GM12878 (cell line): ENCODE results near the gene PCSK2. TPM values are rescaled to one million over a fixed set of nuclear protein-coding genes. Genes with fewer than 3 reads are reported as not detected.

ENCODE experiments used
- ATAC-seq: fragments of 200-7000 bp; cut with Tn5 transposase; 3 replicates; pipeline ENCODE4 v1.9.1; 2020; ENCODE audit warnings: mild to moderate bottlenecking, moderate library complexity
- BruUV-seq: library from RNA; stranded (reverse); fragments of 400-500 nt; replicated peaks from 2 replicates; lab custom pipeline; 2021; lab: Mats Ljungman, UMichigan
- CTCF ChIA-PET: fragments of 300-600 bp; sonication (Branson Sonifier 250); formaldehyde crosslinking; extraction: SDS; loops from one replicate; lab custom pipeline; 2021; ENCODE audit warnings: inconsistent platforms; lab: Yijun Ruan, JAX
- POLR2A ChIA-PET: fragments of 350-600 bp; formaldehyde crosslinking; extraction: SDS; loops from one replicate; lab custom pipeline; 2021; ENCODE audit warnings: inconsistent platforms; lab: Charles Lee
- RAD21 ChIA-PET: fragments of 300-600 bp; sonication (Branson Sonifier 250); formaldehyde crosslinking; loops from one replicate; lab custom pipeline; 2023; ENCODE audit warnings: antibody characterized with exemption; ENCODE audit not compliant: unreplicated experiment; lab: Charles Lee
- SMC1A ChIA-PET: fragments of 300-600 bp; sonication (Branson Sonifier 250); formaldehyde crosslinking; loops from one replicate; lab custom pipeline; 2023; ENCODE audit not compliant: unreplicated experiment, uncharacterized antibody; lab: Charles Lee
- DNase-seq: peaks from one replicate; pipeline ENCODE4 v3.0.0-alpha.2; 2011; ENCODE audit warnings: low read depth, low spot score
- FAIRE-seq: peaks from 3 replicates; lab custom pipeline; 2011; peaks lifted over from hg19 to GRCh38; lab: Jason Lieb, UNC
- H2AFZ ChIP-seq: 2 replicates; pipeline ENCODE4 v1.6.0; 2011; ENCODE audit warnings: low read depth, low read length, control low read depth; ENCODE audit not compliant: control insufficient read depth
- H3K27ac ChIP-seq: 2 replicates; pipeline ENCODE4 v1.5.1; 2011; ENCODE audit warnings: control low read depth; ENCODE audit not compliant: control insufficient read depth, insufficient read depth
- H3K27me3 ChIP-seq, 2 experiments: replicated peaks in 1 of 2; 2 replicates each; pipeline versions ENCODE4 v1.6.0 to v1.6.1; 2011; ENCODE audit warnings: low read length in 1 of 2; ENCODE audit not compliant: control insufficient read depth in 2 of 2, insufficient read depth in 2 of 2
- H3K36me3 ChIP-seq, 2 experiments: 2 replicates each; pipeline ENCODE4 v1.5.1; 2011; ENCODE audit warnings: low read length in 1 of 2; ENCODE audit not compliant: control insufficient read depth in 2 of 2, insufficient read depth in 2 of 2
- H3K4me1 ChIP-seq: 2 replicates; pipeline ENCODE4 v1.6.1; 2011; ENCODE audit warnings: mild to moderate bottlenecking, low read length, moderate library complexity, mixed read lengths; ENCODE audit not compliant: control insufficient read depth, insufficient read depth
- H3K4me2 ChIP-seq: 2 replicates; pipeline ENCODE4 v1.6.0; 2011; ENCODE audit warnings: control low read depth; ENCODE audit not compliant: control insufficient read depth, insufficient read depth
- H3K4me3 ChIP-seq: fragments of 200-600 bp; sonication (generic); 2 replicates; pipeline ENCODE4 v1.5.1; 2016
- H3K79me2 ChIP-seq: 2 replicates; pipeline ENCODE4 v1.6.0; 2011; ENCODE audit warnings: low read length; ENCODE audit not compliant: control insufficient read depth, insufficient read depth
- H3K9ac ChIP-seq: 2 replicates; pipeline ENCODE4 v1.8.0; 2011; ENCODE audit warnings: low read length, control low read depth, mixed read lengths; ENCODE audit not compliant: control insufficient read depth, insufficient read depth
- H3K9me3 ChIP-seq: replicated peaks from 3 replicates; pipeline ENCODE4 v1.5.1; 2011; ENCODE audit warnings: mild to moderate bottlenecking, low read length; ENCODE audit not compliant: control insufficient read depth, insufficient read depth
- H4K20me1 ChIP-seq: 2 replicates; pipeline ENCODE4 v1.6.0; 2011; ENCODE audit not compliant: control insufficient read depth, insufficient read depth
- ASH2L ChIP-seq: fragments of 300-600, 200-600 bp; sonication (generic); IDR thresholded peaks from 2 replicates; pipeline ENCODE4 v1.6.1; 2017; ENCODE audit warnings: low read depth, mild to moderate bottlenecking, borderline replicate concordance
- CHD2 ChIP-seq: IDR thresholded peaks from 2 replicates; pipeline ENCODE4 v1.6.1; 2011; ENCODE audit warnings: low read depth, low read length, improper control_type of control experiment, borderline replicate concordance
- HDAC2 ChIP-seq: fragments of 200-600 bp; sonication (generic); IDR thresholded peaks from 2 replicates; pipeline ENCODE4 v1.6.1; 2017
- KAT2A ChIP-seq: conservative IDR thresholded peaks from 2 replicates; pipeline ENCODE4 v1.6.1; 2011; ENCODE audit warnings: low read depth, low read length; ENCODE audit not compliant: control insufficient read depth
- RB1 ChIP-seq: fragments of 450-650 bp; formaldehyde crosslinking; IDR thresholded peaks from 2 replicates; pipeline ENCODE4 v1.6.1; 2017; ENCODE audit warnings: mild to moderate bottlenecking, borderline replicate concordance
- SMAD1 ChIP-seq: fragments of 450-650 bp; IDR thresholded peaks from 2 replicates; pipeline ENCODE4 v1.6.1; 2018; ENCODE audit warnings: mild to moderate bottlenecking, low read depth; ENCODE audit not compliant: partially characterized antibody
- SMC3 ChIP-seq: IDR thresholded peaks from 2 replicates; pipeline ENCODE4 v1.6.1; 2011; ENCODE audit warnings: low read length, improper control_type of control experiment, borderline replicate concordance
- STAT1 ChIP-seq: fragments of 450-650 bp; conservative IDR thresholded peaks from 2 replicates; pipeline ENCODE4 v1.6.1; 2014; ENCODE audit warnings: antibody characterized with exemption, mild to moderate bottlenecking
- TCF3 ChIP-seq: IDR thresholded peaks from 2 replicates; pipeline ENCODE4 v1.6.1; 2012; ENCODE audit warnings: low read depth, mild to moderate bottlenecking, low read length, borderline replicate concordance; ENCODE audit not compliant: insufficient read depth
- ZNF622 ChIP-seq: fragments of 450-650 bp; IDR thresholded peaks from 2 replicates; pipeline ENCODE4 v1.6.1; 2017; ENCODE audit warnings: mild to moderate bottlenecking, inconsistent platforms
- WGBS: methylation state at CpG from one replicate; pipeline ENCODE4 v1.1.6; 2016; ENCODE audit warnings: low lambda C conversion rate; ENCODE audit not compliant: insufficient replicate concordance, insufficient coverage; ENCODE audit errors: missing lambda C conversion rate; 5-methylcytosine and 5-hydroxymethylcytosine counted together
- in situ Hi-C: fragments of 300-500 bp; cut with MboI; formaldehyde crosslinking; loops from 9 replicates; pipeline ENCODE4 v1.14.3; 2018; ENCODE audit warnings: mixed read lengths
- intact Hi-C: fragments of 100-400 bp; cut with micrococcal nuclease; formaldehyde crosslinking; loops from one replicate; pipeline ENCODE4 v1.14.2; 2022; ENCODE audit not compliant: unreplicated experiment
- polyA plus RNA-seq, 11 experiments: library from polyadenylated mRNA; depleted of rRNA in 4 of 11; unstranded in 6 of 11; stranded (reverse) in 5 of 11; fragments of >200 nt; fragmentation: Nextera tagmentation in 4 of 11; fragmentation: Illumina TruSeq in 1 of 11; extraction: Ambion mirVana in 4 of 11; extraction: Trizol in 1 of 11; gene quantifications; 1 replicate in 1 of 11; 2 replicates in 10 of 11; pipeline versions ENCODE4 v1.2.1 to v1.2.3, GENCODE V29; 2011 to 2016; ENCODE audit warnings: inconsistent platforms in 2 of 11, missing spikeins in 2 of 11, low read depth in 1 of 11
- total RNA-seq, 4 experiments: library from RNA; depleted of rRNA in 3 of 4; stranded (reverse); fragments of >200 nt in 3 of 4; fragmentation: Illumina TruSeq in 1 of 4; extraction: Trizol in 1 of 4; gene quantifications; 2 replicates each; pipeline versions ENCODE4 v1.2.1 to v1.2.3, GENCODE V29; 2013 to 2021
- TF ChIP-seq, protein P1 (sequence below): IDR thresholded peaks from 2 replicates; pipeline ENCODE4 v1.6.1; 2011; ENCODE audit warnings: mild to moderate bottlenecking, low read depth, low read length, moderate library complexity; ENCODE audit not compliant: insufficient replicate concordance
- TF ChIP-seq, protein P2 (sequence below): fragments of 450-650 bp; IDR thresholded peaks from 2 replicates; pipeline ENCODE4 v1.6.1; 2017; ENCODE audit warnings: mild to moderate bottlenecking, low read depth, inconsistent platforms; ENCODE audit not compliant: poor library complexity, severe bottlenecking
- TF ChIP-seq, protein P3 (sequence below): IDR thresholded peaks from 2 replicates; pipeline ENCODE4 v1.6.1; 2012; ENCODE audit warnings: low read depth, low read length, improper control_type of control experiment
- TF ChIP-seq, protein P4 (sequence below): fragments of 450-650 bp; IDR thresholded peaks from 2 replicates; pipeline ENCODE4 v1.6.1; 2017; ENCODE audit warnings: borderline replicate concordance

PCSK2 gene
- total and polyA plus RNA-seq, 10 of the 15 experiments (the other 5 are each of a cell fraction or from before 2014, with no cell fraction given): not detected

GRCh38 chr20:17418737-17419136, 191.9 kb downstream of the PCSK2 start:
- H2AFZ ChIP-seq: no peak overlapping the region
- no peak overlapping the region for H3K4me3 ChIP-seq
- no peak overlapping the region for H3K9ac ChIP-seq
- CTCF ChIA-PET: interaction anchor here (1.2 kb wide), 1 partner anchor 12 kb away, joined by 3 read pairs; no protein-coding TSS in a partner anchor
- in situ Hi-C loops: no loop called here
- H4K20me1 ChIP-seq: no peaks in the 10 kb centered on the region
- H3K9me3 ChIP-seq: no peaks in the 10 kb centered on the region
- ATAC-seq (no peak), FAIRE-seq (no peak), DNase-seq (no peak)
- no peak overlapping the region for H3K27ac ChIP-seq
- BruUV-seq: no TSS peak
- SMC1A ChIA-PET: no interaction called here
- no peaks in the 10 kb centered on the region for H3K27me3 ChIP-seq
- RAD21 ChIA-PET: no interaction called here
- H3K79me2 ChIP-seq: no peaks in the 10 kb centered on the region
- no peaks in the 10 kb centered on the region for H3K4me1 ChIP-seq
- TF ChIP-seq SMC3 (no peak), HDAC2 (no peak), STAT1 (no peak), ASH2L (no peak), RB1 (no peak), ZNF622 (no peak), CHD2 (no peak), KAT2A (no peak), TCF3 (no peak), SMAD1 (no peak)
- TF ChIP-seq, protein P1, sequence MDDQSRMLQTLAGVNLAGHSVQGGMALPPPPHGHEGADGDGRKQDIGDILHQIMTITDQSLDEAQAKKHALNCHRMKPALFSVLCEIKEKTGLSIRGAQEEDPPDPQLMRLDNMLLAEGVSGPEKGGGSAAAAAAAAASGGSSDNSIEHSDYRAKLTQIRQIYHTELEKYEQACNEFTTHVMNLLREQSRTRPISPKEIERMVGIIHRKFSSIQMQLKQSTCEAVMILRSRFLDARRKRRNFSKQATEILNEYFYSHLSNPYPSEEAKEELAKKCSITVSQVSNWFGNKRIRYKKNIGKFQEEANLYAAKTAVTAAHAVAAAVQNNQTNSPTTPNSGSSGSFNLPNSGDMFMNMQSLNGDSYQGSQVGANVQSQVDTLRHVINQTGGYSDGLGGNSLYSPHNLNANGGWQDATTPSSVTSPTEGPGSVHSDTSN: no peak
- TF ChIP-seq, protein P2, sequence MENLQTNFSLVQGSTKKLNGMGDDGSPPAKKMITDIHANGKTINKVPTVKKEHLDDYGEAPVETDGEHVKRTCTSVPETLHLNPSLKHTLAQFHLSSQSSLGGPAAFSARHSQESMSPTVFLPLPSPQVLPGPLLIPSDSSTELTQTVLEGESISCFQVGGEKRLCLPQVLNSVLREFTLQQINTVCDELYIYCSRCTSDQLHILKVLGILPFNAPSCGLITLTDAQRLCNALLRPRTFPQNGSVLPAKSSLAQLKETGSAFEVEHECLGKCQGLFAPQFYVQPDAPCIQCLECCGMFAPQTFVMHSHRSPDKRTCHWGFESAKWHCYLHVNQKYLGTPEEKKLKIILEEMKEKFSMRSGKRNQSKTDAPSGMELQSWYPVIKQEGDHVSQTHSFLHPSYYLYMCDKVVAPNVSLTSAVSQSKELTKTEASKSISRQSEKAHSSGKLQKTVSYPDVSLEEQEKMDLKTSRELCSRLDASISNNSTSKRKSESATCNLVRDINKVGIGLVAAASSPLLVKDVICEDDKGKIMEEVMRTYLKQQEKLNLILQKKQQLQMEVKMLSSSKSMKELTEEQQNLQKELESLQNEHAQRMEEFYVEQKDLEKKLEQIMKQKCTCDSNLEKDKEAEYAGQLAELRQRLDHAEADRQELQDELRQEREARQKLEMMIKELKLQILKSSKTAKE: no peak
- TF ChIP-seq, protein P3, sequence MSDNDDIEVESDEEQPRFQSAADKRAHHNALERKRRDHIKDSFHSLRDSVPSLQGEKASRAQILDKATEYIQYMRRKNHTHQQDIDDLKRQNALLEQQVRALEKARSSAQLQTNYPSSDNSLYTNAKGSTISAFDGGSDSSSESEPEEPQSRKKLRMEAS: no peak
- TF ChIP-seq, protein P4, sequence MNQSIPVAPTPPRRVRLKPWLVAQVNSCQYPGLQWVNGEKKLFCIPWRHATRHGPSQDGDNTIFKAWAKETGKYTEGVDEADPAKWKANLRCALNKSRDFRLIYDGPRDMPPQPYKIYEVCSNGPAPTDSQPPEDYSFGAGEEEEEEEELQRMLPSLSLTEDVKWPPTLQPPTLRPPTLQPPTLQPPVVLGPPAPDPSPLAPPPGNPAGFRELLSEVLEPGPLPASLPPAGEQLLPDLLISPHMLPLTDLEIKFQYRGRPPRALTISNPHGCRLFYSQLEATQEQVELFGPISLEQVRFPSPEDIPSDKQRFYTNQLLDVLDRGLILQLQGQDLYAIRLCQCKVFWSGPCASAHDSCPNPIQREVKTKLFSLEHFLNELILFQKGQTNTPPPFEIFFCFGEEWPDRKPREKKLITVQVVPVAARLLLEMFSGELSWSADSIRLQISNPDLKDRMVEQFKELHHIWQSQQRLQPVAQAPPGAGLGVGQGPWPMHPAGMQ: no peak
- TF ChIP-seq, all 136 proteins: peak for 0
- no peaks in the 10 kb centered on the region for H3K36me3 ChIP-seq
- POLR2A ChIA-PET: no interaction called here
- intact Hi-C loops: no loop called here
- no peak overlapping the region for H3K4me2 ChIP-seq
- 15% methylated on average over 4 of the region's 4 CpGs for WGBS
